ENCODE data around the gene JADE2.

Gene JADE2

GRCh38 chr5:134534058-134534725 lies 8.7 kb downstream of the JADE2 start:
- no peak for DNase-seq (ENCODE audit: low read depth)
- H3K4me3 ChIP-seq (ENCODE audit: low read depth, low read length): no peak overlapping the region
- TF ChIP-seq CTCF (IDR thresholded peaks at IDR 0.05; ENCODE audit: insufficient read depth, low read depth, low read length, missing control alignments): no peak

DNA sequence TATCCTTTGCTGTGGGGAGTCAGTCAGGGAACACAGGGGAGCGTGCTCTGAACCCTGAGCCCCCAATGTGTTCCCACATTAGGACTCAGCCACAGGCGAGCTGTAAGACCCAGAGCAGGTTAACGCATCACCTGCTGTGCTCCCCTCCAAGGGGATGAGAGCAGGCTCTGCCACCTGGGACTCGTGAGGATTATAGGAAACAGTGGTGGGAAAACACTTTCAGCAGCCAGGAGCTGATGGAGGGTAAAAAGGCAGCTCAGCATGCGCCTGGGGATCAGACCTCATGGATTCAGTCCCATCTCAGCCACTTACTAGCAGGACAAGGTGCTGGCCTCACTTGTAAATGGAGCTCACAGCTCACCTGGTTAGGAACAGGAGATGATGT lies 9.2 kb downstream of the JADE2 start:
- no peak for TF ChIP-seq CTCF (IDR thresholded peaks at IDR 0.05; ENCODE audit: insufficient read depth, low read depth, low read length, missing control alignments)
- no peak for DNase-seq (ENCODE audit: low read depth)
- H3K4me3 ChIP-seq (ENCODE audit: low read depth, low read length): no peak overlapping the region

- no peak overlapping the region for H3K4me3 ChIP-seq (ENCODE audit: low read depth, low read length)
- no peak for DNase-seq (ENCODE audit: low read depth)
- TF ChIP-seq CTCF (IDR thresholded peaks at IDR 0.05; ENCODE audit: insufficient read depth, low read depth, low read length, missing control alignments): no peak
Measured at GRCh38 chr5:134536876-134537275, 11.4 kb downstream of the JADE2 start.

GRCh38 chr5:134537297-134537696 lies 11.8 kb downstream of the JADE2 start:
- H3K4me3 ChIP-seq (ENCODE audit: low read depth, low read length): no peak overlapping the region
- TF ChIP-seq CTCF (IDR thresholded peaks at IDR 0.05; ENCODE audit: insufficient read depth, low read depth, low read length, missing control alignments): no peak
- DNase-seq (ENCODE audit: low read depth): no peak

DNA sequence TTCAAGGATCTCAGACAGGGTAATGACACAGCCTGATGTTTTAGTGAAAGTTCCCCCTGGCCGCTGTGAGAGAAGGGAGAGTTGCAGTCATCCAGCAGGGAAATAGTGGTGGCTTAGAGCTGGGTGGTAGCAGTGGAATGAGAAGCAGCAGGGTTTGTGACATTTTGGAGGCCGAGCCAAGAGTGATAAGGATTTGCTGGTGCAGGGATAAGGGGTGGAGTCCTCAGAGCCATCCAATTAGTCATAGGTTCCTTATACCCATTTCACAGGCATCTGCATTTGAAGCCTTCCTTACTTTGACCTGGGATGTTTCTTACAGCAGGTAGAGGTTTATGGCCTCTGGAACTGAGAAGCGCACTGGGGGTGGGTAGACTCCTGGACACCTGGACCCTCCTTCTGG lies 12.8 kb downstream of the JADE2 start:
- no peak overlapping the region for H3K4me3 ChIP-seq (ENCODE audit: low read depth, low read length)
- TF ChIP-seq CTCF (IDR thresholded peaks at IDR 0.05; ENCODE audit: insufficient read depth, low read depth, low read length, missing control alignments): no peak
- DNase-seq (ENCODE audit: low read depth): no peak

- H3K4me3 ChIP-seq (ENCODE audit: low read depth, low read length): peak overlapping the region; percentile 18
- TF ChIP-seq CTCF (IDR thresholded peaks at IDR 0.05; ENCODE audit: insufficient read depth, low read depth, low read length, missing control alignments): no peak
- no peak for DNase-seq (ENCODE audit: low read depth)
Measured at GRCh38 chr5:134539732-134540131, 14.3 kb downstream of the JADE2 start.

Data from GM12865 (cell line).